ENCODE data around the gene ATAD2B. TPM values are rescaled to one million over a fixed set of nuclear protein-coding genes. Genes with fewer than 3 reads are reported as not detected.

The ATAD2B gene
- polyA plus RNA-seq, 1 of the 3 experiments (the other 2 are of a cell fraction), result 1.3 TPM

GRCh38 chr2:23837871-23838270 lies 89.1 kb downstream of the ATAD2B start:
- POLR2A ChIA-PET, result no interaction called here
- Histone ChIP-seq H3K4me1 (ENCODE audit: control insufficient read depth in 1 of 2, insufficient read depth in 2 of 2, low read depth in 1 of 2, low read length in 1 of 2) (no peaks in the 10 kb centered on the region), H2AFZ (ENCODE audit: low read depth) (no peak overlapping the region), H3F3A (replicated peaks; ENCODE audit: insufficient read depth) (no peaks in the 10 kb centered on the region), H3K27ac (ENCODE audit: low read depth in 2 of 2, low read length in 1 of 2) (no peak overlapping the region), H3K27me3 (ENCODE audit: insufficient read depth) (no peaks in the 10 kb centered on the region), H4K20me1 (ENCODE audit: insufficient read depth) (no peaks in the 10 kb centered on the region), H3K4me3 (ENCODE audit: low read depth in 2 of 2, low read length in 1 of 2) (no peak overlapping the region), H3K9me2 (no peaks in the 10 kb centered on the region), H3K36me3 (replicated peaks in 1 of 2; ENCODE audit: control insufficient read depth in 1 of 2, insufficient read depth in 2 of 2, low read length in 1 of 2) (peaks cover 14 to 16% of the 10 kb centered on the region in 2 experiments), H3K79me2 (ENCODE audit: insufficient read depth) (no peaks in the 10 kb centered on the region; the same call in 1 of the 2 replicates), H3K9me3 (no peaks in the 10 kb centered on the region), H3K4me2 (no peak overlapping the region), H3K9ac (no peak overlapping the region)
- 97% methylated on average over 1 of the region's 1 CpG for WGBS (ENCODE audit: low lambda C conversion rate)
- CTCF ChIA-PET, result interaction anchor here (1.7 to 2.3 kb wide), 2 partner anchors 11 to 89 kb away, joined by 5 to 10 read pairs; partner anchors contain the start of gene ATAD2B
- DNase-seq, result no peak
- TF ChIP-seq POLR2AphosphoS5 (IDR thresholded peaks at IDR 0.05; ENCODE audit: low read depth, low read length) (no peak), EZH2phosphoT487 (IDR thresholded peaks at IDR 0.05; ENCODE audit: borderline replicate concordance, low read depth) (no peak), USF2 (IDR thresholded peaks at IDR 0.05; ENCODE audit: borderline replicate concordance, low read depth, low read length) (no peak), FOXM1 (IDR thresholded peaks at IDR 0.05; ENCODE audit: low read depth) (no peak), FOXJ3 (CRISPR knock-in tag; IDR thresholded peaks at IDR 0.05) (no peak), IRF3 (IDR thresholded peaks at IDR 0.05; ENCODE audit: low read depth, low read length) (no peak), GABPA (IDR thresholded peaks at IDR 0.05; ENCODE audit: low read depth) (no peak), MEF2A (IDR thresholded peaks at IDR 0.05; ENCODE audit: borderline replicate concordance, low read depth) (no peak), EP300 (IDR thresholded peaks at IDR 0.05; ENCODE audit: borderline replicate concordance in 1 of 2, low read depth in 1 of 2, low read length in 1 of 2) (no peak), RXRA (IDR thresholded peaks at IDR 0.05; ENCODE audit: borderline replicate concordance, low read depth) (no peak), TAF1 (IDR thresholded peaks at IDR 0.05; ENCODE audit: borderline replicate concordance, low read depth, low read length) (no peak), MAX (IDR thresholded peaks at IDR 0.05; ENCODE audit: low read depth) (no peak), SMC3 (IDR thresholded peaks at IDR 0.05; ENCODE audit: low read depth, low read length) (no peak), ELF1 (IDR thresholded peaks at IDR 0.05) (no peak), MXI1 (IDR thresholded peaks at IDR 0.05; ENCODE audit: low read depth, low read length) (no peak), FOSL2 (IDR thresholded peaks at IDR 0.05; ENCODE audit: borderline replicate concordance, low read depth) (no peak)
